ENCODE measurements around the gene UNC5A.

The UNC5A gene

DNA sequence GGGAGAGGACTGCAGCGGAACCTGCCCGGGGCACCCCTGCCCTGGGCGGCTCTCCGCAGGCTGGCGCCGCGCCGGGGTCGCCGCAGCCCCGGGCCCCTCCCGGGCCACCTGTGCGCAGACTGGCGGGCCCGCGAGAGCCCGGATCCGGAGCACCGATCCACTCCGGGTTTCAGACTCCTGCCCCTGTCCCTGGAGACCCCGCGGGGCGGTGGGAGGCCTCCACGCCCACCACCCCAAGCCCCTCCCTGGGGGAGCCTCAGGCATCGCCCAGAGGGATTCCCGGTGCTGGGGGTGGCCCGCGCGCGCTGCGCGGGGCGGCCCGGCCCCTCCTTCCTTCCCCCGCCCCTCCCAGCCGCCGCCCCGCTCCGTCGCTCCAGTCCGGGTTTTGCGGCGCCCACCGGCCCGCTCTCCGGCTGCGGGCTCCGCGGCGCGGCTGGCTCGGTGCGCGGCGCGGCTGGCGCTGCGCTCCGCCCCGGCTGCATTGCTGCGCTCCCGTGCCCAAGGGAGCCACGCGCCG, at the start of gene UNC5A:
UNC5A (plus strand) TSS at position 479 of the 517 bp plus-strand sequence. CDS start 192 bp downstream, outside the sequence.
- DNase-seq, result peak; percentile 31

DNA sequence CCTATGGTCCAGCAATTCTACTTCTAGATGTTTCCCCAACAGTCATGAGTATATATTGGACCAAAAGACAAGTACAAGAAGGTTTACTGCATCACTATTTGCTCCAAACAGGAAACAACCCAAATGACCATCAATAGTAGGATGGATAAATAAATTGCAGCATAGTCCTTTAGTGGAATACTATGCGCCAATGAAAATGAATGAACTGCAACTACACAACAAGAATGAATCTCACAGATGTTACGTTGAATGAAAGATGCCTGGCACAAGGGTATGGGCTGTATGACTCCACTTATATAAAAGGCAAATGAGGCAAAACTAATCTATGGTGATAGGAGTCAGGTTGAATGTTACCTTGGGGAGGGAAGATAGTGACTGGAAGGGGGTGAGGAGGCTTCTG, 48.6 kb upstream of the UNC5A start:
- DNase-seq, result no peak

DNA sequence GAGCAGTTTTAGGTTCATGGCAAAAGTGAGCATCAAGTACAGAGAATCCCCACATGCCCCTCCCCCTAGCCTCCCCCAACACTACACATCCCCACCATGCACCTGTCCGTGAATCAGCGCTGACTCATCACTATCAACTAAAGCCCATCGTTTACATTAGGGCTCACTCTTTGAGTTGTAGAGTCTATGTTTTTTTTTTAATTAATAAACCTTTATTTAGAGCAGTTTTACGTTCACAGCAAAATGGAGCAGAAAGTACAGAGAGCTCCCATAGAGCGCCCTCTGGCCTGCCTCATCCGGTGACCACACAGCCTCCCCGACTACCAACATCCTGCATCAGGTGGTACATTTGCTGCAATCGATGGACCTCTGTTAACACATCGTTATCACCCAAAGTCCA, 47.9 kb upstream of the UNC5A start:
- no peak for DNase-seq

DNA sequence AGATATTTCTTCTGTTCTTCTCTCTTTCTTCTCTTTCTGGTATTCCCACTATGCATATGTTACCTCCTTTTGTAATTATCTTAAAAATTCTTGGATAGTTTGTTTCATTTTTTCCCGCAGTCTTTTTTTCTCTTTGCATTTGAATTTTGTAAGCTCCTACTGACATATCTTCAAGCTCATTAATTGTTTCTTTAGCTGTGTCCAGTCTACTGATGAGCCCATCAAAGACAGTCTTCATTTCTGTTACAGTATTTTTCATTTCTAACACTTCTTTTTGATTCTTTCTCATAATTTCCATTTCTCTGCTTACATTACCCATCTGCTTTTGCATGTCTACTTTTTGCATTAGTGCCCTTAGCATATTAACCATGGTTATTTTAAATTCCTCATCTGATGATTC, 44.7 kb upstream of the UNC5A start:
- no peak for DNase-seq

DNA sequence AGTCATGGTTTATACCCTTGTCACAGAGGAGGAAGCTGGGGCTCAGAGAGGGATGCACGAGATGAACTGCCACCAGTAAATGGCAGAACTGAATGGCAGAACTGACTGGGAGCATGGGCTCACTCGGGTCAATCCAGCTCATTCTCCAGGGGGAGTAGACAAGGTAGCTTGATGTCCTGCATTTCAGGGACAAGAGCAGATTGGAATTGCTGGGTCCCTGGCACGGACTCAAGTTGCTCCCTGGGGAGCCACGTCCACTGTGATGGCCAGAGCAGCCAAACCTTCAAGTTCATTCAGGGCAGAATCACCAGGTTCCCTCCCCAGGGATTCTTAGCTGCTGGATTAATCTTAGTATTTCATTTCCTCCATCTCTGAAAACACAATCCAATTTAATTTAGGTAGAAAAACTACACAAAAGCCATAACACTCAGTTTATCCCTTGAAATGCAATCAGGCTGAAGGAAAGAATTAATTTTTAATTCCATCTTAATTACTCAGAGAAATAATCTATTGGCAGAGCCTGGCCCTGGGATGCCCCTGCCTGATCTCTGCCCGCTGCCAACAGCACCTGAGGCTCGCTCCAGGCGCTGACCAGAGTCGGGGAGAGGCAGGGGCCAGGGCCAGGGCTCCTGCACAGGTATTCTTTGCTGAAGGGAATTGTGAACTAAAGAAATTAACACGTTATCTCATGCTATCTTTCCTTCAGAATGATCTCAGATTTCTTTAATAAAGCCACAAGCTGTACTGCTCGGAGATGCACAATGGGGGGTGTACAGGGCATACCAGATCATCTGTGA, 42.0 kb upstream of the UNC5A start:
- DNase-seq, result no peak

DNA sequence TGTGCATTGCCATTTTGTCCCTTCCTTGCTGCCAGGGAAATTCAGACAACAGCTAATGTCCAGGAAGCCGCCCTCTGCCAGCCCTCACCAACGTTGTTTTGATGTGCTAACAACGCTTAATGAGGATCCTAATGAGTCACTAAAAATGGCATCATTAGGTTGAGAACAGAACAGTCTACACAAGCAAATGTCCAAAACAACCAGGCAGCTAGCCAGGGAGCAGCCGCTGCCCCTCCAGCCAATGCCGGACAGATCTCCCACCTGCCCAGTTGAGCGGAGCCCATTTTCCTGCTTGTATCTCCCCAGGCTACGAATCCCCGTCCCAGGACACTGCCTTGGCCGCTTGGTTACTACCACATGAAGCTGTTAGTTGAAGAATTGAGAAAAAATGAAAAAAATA, 40.4 kb upstream of the UNC5A start:
- no peak for DNase-seq

DNA sequence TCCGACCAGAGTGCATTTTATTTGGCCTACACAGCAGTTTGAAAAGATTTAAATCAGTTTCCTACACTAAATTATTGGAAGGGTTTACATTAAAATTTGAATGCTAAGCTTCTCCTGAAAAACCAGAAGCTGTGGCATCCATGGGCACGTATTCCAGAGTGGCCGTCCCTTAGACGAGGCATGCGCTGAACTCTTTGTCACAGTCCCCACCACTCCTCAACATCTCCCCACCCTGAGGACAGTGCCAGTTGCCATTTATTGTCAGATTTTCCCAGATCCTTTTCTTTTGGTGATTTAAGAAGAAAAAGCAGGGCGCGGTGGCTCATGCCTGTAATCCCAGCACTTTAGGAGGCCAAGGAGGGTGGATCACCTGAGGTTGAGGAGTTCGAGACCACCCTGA, 39.9 kb upstream of the UNC5A start:
- no peak for DNase-seq

DNA sequence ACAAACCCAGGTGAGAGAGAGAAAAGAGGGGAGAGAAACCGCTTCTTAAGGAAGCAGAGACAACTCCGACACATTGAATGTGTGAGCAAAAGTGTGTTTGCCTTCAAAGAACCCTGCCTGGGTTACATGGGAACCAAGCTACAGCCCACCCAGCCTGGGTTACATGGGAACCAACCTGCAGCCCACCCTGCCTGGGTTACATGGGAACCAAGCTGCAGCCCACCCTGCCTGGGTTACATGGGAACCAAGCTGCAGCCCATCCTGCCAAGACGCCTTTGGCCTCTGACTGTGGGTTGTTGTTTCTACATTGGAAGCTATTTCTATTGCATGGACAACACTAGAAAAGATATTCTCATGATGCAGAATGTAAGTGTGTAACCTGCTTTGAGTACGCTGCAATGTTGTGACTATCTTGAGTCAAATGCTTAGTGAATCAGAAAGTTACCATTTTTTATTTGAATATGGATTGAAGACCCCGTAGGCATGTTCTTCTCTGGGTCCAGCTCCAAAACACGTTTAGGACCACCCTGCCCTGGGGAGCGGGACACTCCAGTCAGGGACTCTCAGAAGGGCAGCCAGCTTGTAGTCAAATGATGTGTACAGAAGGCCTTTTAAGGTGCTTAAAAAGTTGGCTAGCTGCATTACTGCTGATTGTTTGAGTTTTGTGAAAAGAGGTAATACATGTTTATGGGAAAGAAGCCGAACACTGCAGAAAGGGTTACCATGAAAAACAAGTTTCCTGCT, 39.1 kb upstream of the UNC5A start:
- no peak for DNase-seq

DNA sequence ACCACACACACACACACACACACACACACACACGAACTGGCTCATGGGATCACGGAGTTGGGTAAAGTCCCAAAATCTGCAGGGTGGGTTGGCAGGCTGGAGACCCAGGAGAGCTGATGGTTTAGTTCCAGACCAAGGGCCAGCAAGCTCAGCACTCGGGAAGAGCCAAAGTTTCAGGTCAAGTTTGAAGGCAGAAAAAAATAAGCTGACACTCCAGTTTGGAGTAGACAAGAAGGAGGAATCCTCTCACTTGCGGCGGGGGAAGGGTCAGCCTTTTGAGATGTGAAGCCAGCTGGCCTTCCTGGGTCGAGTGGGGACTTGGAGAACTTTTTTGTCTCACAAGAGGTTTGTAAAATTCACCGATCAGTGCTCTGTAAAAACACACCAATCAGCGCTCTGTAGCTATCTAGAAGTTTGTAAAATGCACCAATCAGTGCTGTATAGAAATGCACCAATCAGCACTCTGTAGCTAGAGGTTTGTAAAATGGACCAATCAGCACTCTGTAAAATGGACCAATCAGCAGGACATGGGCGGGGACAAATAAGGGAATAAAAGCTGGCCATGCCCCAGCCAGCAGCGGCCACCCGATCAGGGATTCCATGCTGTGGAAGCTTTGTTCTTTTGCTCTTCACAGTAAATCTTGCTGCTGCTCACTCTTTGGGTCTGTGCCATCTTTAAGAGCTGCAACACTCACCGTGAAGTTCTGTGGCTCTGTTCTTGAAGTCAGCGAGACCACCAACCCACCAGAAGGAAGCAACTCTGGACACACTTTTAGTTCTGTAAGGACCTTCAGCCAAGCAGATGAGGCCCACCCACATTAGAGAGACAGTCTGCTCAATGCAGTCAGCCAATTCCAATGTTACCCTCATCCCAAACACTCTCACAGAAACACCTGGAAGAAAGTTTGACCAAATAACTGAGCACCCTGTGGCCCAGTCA, 37.8 kb upstream of the UNC5A start:
- no peak for DNase-seq

DNA sequence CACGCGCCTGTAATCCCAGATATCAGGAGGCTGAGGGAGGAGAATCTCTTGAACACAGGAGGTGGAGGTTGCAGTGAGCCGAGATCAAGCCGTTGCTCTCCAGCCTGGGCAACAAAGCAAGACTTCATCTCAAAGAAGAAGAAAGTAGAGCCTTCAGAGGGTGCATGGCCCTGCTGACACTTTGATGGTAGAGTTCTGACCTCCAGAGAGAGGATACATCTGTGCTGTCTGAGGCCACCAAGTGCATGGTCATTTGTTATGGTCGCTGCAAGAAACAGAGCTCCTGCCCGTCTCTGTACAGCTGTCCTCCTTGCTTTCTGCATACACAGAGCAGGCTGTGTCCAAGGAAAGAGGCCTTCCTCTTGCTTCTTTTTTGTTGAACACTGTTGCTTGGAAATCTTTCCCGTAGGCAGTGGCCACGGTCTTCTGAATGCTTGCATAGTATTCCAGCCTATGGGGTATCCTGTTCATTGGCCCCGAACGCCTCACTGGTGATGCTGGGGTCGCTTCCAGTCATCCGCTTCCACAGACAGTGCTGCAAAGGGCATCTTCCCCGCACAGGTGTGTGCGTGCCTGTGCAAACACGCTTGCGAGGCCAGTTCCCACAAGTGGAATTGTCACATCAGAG, 36.8 kb upstream of the UNC5A start:
- DNase-seq, result no peak

DNA sequence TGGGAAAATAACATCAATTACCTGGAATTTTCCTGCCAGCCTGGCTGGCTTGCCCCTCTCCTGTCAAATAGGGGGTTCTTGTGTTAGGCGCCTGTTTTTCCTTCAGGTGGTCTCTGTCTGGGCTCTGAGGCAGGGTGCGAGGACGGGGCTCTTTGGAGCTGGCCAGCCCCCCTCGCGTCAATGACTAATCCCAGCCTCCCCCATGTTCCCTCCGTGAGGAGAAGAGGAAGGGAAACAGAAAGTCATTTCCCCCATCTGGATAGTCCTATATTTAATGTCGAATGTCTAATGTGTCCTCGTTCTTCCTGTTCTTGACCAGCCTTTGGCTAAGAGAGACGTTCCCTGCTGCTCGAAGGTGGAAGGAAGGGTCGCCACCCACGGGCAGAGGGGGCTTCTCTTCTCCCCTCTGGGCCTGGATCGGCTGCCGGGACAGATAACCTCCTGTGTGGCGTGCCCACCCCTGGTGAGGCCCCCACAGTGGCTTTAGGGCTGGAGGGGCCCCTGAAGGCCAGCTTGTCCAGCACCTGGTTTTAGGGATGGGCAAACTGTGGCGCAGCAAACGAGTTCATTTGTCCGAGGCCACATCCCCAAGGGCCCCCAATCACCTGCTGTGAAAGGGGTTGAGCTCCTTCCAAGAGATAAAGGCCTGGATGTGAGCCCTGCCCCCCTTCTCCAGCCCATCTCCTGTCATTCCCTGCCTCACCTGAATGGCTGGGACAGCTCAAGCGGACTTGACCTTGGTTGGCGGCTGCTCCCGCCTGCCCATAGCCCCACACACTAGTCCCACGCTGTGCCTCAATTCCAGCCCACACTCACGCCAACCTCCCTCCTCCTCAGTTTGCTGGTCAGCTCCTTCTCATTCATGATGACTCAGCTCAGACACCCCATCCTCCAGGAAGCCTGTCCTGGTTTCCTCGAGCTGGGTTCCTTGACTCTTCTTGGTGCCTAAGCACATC, 35.9 kb upstream of the UNC5A start:
- no peak for DNase-seq

DNA sequence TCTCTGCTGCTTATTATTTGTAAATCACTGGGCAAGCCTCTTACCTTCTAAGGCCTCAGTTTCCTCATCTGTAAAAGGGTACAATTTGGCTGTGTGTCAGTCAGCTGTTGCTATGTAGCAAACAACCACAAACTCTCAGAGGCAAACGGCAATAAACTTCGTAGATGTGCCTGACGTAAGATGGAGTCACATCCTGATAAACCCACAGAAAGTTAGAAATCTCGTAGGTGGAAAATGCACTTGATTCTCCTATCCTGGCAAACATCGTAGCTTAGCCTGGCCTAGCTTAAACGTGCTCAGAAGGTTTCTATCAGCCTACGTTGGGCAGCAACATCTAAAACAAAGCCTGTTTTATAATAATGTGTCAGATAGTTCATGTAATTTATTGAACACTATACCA, 35.0 kb upstream of the UNC5A start:
- DNase-seq, result no peak

DNA sequence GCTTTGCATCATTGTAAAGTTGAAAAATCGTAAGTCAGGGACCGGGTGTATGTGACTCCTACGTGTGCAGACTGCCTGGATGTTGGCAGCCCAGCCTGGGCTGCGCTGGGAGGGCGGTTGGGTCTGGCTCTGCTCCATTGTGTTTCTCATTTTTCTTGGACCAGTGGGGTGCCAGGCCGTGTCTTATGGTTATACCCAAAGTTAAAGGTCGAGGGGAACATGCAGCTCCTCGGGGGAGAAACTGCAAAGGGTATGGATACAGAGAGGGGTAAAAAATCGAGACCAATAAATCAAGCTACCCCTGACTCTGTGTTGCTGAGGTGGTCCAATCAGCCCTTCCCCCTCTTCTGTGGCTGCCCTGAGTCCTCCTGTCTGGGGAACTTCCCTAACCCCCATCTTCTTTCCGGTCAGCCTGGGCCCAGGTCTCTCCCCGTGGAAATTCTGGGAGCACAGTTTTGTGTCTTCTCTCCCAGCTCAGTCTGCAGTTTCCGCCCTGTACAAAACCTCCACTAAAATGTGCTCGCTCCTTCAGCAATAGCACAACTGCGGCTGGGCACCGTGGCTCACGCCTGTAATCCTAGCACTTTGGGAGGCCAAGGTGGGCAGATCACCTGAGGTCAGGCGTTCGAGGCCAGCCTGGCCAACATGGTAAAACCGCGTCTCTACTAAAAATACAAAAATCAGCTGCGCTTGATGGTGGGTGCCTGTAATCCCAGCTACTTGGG, 34.1 kb upstream of the UNC5A start:
- no peak for DNase-seq

DNA sequence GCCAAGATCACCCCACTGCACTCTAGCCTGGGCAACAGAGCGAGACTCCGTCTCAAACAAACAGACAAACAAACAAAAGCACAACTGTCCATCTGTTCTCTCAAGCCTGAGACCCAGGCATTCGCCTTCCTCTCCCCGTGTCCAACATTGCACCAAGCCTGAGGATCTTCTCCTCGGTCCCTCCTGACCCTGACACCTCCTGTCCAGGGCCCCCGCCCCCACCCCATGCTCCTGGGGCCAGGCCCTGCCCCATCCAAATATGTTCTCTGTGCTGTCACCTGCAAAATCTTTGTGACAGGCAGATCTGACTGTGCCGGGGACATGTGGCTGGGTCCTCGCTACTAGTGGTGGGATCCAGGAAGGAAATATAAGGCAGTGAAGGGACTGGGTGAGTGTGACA, 33.4 kb upstream of the UNC5A start:
- no peak for DNase-seq

DNA sequence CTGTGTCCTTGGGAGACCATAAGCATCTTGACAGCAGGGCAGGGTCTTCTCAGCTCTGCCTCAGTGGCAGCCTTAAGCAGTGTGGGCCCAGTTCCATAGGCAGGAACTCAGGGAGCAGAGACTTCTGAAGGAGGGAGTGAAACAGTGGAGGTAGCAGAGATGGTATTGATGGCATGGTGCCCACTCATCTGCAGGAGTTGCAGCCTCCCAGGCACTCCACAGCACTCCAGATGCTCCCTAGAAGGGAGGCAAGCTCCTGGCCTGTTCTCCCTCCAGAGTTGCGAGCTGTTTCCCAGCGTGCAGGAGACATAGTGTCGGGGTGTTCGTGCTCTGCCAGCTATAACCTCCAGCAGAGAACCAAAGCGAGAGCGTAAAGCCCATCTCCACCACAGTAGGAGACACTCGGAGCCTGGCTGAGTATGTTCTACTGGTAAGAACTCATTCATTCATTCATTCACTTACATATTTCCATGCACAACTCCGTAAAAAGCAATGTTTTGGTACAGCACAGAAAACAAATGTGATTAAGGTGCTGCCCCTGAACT, 31.4 kb upstream of the UNC5A start:
- no peak for DNase-seq

DNA sequence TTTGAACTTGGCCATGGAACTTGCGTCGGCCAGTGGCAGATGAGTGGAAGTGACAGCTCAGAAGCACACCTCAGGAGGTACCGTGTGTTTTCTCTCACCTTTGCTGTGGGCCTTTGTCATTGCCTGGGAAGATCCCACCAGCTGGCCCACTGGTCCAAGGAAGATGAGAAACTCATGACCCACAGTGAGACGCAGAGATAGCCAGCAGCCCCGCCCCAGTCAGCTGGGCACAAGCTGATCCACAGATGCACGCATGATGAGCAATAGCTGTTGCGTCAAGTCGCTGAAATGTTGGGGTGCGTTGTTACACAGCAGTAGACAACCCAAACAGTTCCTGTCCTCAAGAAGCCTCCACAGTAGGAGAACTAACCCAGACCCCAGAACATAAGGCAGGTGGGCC, 30.8 kb upstream of the UNC5A start:
- DNase-seq, result no peak

DNA sequence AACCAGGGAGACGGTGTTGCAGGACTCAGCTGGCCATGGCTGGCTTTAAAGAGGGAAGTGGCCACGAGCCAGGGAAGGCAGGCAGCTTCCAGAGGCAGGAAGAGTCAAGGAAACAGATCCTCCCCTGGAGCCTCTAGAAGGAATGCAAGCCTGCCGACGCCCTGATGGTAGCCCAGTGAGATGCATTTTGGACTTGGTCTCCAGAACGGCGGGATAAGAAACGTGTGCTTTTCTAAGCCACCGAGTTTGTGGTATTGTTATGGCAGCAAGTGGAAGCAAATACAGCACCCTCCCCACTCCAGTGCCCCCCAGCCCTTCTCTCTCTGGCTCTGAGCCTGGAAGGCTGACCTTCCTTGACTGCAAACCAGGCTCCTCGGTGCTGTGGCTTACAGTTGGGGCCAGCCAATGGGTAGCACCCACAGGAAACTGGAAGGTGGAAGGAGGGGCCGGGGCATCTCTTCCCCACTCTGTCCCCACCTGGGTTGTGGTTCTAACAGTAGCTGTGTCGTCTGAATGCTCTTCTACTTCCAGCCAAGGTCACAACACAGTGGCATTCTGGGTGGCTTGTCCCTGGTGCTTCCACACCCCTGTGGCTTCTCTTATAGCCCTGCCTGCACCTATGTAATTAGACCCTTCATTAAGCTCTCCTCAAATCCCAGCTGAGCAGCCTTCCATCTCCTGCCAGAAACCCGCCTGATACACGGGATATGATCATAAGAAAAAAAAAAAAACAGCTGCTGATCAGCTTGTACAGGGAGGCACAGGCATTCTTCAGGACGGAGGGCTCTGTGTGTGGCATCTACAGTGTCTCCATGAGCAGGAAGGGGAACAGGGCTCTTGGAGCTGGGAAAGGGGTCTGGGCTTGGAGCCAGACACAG, 29.9 kb upstream of the UNC5A start:
- DNase-seq, result peak; percentile 23

DNA sequence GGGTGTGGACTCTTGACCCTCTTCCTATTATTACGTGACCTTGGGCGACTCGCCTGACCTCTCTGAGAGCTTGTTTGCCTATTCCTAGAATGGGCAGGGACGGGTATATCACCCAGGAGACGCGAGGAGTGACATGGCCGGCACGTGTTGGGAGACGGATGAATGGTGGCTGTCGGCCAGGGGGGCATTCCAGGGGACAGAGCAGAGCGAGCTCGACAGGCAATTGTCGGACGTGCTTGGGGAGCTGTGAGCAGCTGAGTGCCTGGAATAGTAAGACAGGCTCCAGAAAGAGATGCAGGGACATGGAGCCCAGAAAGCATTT, 29.3 kb upstream of the UNC5A start:
- no peak for DNase-seq
